ENCODE results near the gene EIF6. TPM values are rescaled to one million over a fixed set of nuclear protein-coding genes. Genes with fewer than 3 reads are reported as not detected.

The EIF6 gene
- total and polyA plus RNA-seq, 9 of the 15 experiments (the other 6 are each of a cell fraction or from before 2014, with no cell fraction given), result 165 to 832 (median 229) TPM

- no peak overlapping the region for H3K4me3 ChIP-seq
- DNase-seq (ENCODE audit: extremely low read depth in 1 of 4, low spot score in 3 of 4) (no peak), FAIRE-seq (no peak), ATAC-seq (no peak)
- H3K9me3 ChIP-seq (replicated peaks; ENCODE audit: control insufficient read depth, insufficient read depth, low read depth, low read length), result no peaks in the 10 kb centered on the region
- H3K9ac ChIP-seq (ENCODE audit: insufficient read depth in 1 of 2, low read depth in 2 of 2, low read length in 2 of 2), result peak overlapping the region in 1 of 2 experiments; percentile 51; a peak in 2 of 4 replicates
- in situ Hi-C loops (cut with MboI), result no loop called here
- H3K27me3 ChIP-seq (ENCODE audit: control insufficient read depth in 2 of 2, insufficient read depth in 2 of 2, low read length in 2 of 2), result peaks cover 0 to 6% of the 10 kb centered on the region in 2 experiments; a peak in 1 of 5 replicates
- no peaks in the 10 kb centered on the region for H4K20me1 ChIP-seq (replicated peaks; ENCODE audit: control insufficient read depth, insufficient read depth, low read length)
- peak overlapping the region; percentile 1; the same call in 2 of the 3 replicates for H3K27ac ChIP-seq (ENCODE audit: extremely low read depth, low read depth, low read length)
- H3K9me1 ChIP-seq (ENCODE audit: control insufficient read depth, insufficient read depth, low read length), result no peaks in the 10 kb centered on the region
- H3K36me3 ChIP-seq (ENCODE audit: control insufficient read depth, insufficient read depth, low read length), result peaks cover 20% of the 10 kb centered on the region
- H2AFZ ChIP-seq (ENCODE audit: low read depth, low read length), result no peak overlapping the region
- BruUV-seq (replicated peaks), result no TSS peak
- H3K4me2 ChIP-seq (ENCODE audit: insufficient read depth, low read length), result 0 out of 2 replicates have a peak overlapping the region, but pooled peaks have one; percentile 95
- ChIA-PET POLR2A (interaction anchor here (0.7 to 1.1 kb wide), 2 partner anchors 11 to 412 kb away, joined by 3 read pairs; no protein-coding TSS in a partner anchor), CTCF (ENCODE audit: low intra/inter-chr PET ratio) (no interaction called here)
- 80% methylated on average over 11 of the region's 12 CpGs for WGBS (ENCODE audit: insufficient coverage, low coverage, missing lambda C conversion rate)
- intact Hi-C loops (cut with micrococcal nuclease), result no loop called here
- H3K4me1 ChIP-seq (replicated peaks in 1 of 2; ENCODE audit: control insufficient read depth in 2 of 2, insufficient read depth in 2 of 2, low read length in 2 of 2), result peaks cover 10 to 47% of the 10 kb centered on the region in 2 experiments; a peak in 4 of 5 replicates
- peaks cover 36% of the 10 kb centered on the region for H3K79me2 ChIP-seq (ENCODE audit: control insufficient read depth, insufficient read depth, low read length)
- 0 out of 2 replicates have a peak, but pooled peaks have one; percentile 0 for TF ChIP-seq CTBP1 (IDR thresholded peaks at IDR 0.05; ENCODE audit: borderline replicate concordance)
- TF ChIP-seq DPF2 (IDR thresholded peaks at IDR 0.05), result 0 out of 2 replicates have a peak, but pooled peaks have one; percentile 10
- TF ChIP-seq ZNF57 (CRISPR knock-in tag; IDR thresholded peaks at IDR 0.05), result no peak
- no peak for TF ChIP-seq ATF3 (IDR thresholded peaks at IDR 0.05)
- no peak for TF ChIP-seq ATF3 (CRISPR knock-in tag; conservative IDR thresholded peaks at IDR 0.05)
- no peak for TF ChIP-seq NCOA1 (IDR thresholded peaks at IDR 0.05; ENCODE audit: low read depth)
- no peak for TF ChIP-seq ZC3H4 (CRISPR knock-in tag; IDR thresholded peaks at IDR 0.05; ENCODE audit: borderline replicate concordance)
- TF ChIP-seq FOSL1 (tag; conservative IDR thresholded peaks at IDR 0.05), result peak; percentile 38
- TF ChIP-seq ELF1 (tag; IDR thresholded peaks at IDR 0.05), result 0 out of 2 replicates have a peak, but pooled peaks have one; percentile 8
These were observed 1.7 kb upstream of the EIF6 start for GRCh38 chr20:35286077-35286898.

All from K562 (cell line).